NCI-H510A treated with DMSO at 0.1 percent for 48 hours (cell line): Measurements from ENCODE around the gene MRGPRX2.
A peak's percentile ranks its signal among the peaks of the same experiment; 100 is the strongest.

Experiments used
- DNase-seq: peaks from one replicate; lab custom pipeline; 2025; lab: John Stamatoyannopoulos, UW

Gene MRGPRX2

DNA sequence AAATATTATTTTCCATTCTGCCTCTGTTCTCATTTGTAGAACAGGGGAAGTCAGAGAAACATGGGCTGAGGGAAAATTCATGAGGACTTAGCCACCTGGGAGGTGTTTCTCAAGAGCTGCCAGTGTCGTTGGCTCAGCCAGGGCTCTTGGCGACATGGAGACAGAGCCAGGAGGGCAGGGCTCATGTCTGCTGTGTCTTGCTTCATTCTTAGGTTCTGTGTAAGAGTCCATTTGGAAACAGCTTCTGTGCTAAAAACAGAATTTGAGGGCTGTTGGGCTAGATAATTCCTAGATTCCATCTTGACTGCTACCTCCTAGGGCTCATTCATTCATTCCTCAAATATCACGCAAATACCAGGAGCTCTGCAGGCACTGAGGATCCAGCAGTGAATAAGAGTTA, 15.1 kb upstream of the MRGPRX2 start:
- no peak for DNase-seq

DNA sequence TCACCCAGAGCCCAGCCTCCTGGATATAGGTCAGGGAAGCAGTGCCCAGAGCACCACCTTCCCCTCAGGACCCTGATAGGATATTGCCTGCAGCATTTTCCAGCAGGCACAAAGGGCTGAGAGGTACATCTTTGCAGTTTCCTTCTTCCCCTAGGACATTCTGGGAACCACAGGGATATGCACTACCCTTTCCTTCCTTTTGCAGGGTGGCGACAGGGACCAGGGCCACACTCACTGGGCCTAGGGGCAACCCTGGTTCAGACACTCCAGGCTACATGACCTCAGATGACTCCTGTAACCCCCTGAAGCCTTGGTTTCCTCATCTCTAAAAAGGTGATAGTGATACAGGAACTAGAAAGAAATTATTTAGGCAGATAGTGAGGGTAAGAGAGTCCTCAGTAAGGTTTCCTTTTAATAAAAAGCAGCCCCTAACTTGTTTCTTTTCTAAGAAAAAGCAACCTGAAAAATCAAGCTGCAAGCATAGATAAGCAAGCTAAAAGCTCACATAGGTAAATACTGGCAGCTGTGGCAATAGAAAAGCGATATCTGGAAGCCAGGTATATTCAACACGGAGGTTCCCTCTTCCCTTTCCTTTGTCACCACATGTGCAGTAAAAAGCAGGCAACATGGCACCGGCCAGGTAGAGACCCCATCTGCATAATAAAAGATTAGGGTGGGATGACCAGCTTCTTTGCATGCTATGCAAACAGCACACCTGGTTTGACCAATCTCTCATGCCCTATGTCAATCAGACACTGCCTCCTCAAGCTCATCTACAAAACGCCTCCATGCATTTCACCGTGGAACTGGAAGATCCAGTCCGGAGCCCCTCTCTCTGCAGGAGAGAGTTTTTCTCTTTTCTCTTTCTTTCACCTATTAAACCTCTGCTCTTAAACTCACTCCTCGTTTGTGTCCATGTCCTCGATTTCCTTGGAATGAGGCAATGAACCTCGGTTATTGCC, 13.2 kb upstream of the MRGPRX2 start:
- DNase-seq = peak; percentile 23

DNA sequence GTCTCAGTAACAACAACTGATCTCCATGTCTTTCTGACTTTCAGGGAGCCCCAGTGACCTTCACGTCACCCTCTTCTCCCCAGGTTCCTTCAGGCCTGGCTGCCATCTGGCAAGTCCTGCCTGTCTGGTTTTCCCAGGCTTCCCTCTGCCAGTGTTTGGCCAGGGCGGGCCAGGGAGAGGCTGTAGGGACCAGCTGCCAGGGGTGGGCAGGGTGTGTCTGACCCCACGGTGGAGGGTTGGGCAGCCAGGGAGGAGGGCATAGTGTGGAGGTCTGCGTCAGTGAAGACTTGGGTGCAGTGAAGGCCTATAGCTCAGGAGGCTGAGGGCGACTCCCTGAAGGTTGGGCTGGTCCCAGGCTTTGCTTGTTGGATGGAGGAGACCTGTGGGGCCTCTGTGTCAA, 11.9 kb upstream of the MRGPRX2 start:
- no peak for DNase-seq

DNA sequence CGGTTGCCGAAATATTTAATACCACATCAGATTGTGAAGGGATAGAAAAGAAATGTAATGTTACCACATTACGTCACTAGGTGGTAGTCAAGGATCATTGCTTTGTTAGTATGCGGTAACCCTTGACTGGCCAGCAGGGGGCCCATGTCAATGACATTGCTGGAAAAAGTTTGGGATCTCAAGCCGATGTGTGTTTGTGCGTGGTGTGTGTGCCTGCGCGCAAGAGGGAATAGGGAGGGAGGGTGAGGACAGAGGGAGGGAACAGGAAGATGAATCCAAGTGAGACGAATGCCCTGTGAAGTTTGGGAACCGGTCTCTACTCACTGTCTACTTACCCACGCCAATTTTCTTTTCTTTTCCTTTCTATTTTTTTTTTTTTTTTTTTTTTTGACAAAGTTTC, 10.7 kb upstream of the MRGPRX2 start:
- peak; percentile 77 for DNase-seq

DNA sequence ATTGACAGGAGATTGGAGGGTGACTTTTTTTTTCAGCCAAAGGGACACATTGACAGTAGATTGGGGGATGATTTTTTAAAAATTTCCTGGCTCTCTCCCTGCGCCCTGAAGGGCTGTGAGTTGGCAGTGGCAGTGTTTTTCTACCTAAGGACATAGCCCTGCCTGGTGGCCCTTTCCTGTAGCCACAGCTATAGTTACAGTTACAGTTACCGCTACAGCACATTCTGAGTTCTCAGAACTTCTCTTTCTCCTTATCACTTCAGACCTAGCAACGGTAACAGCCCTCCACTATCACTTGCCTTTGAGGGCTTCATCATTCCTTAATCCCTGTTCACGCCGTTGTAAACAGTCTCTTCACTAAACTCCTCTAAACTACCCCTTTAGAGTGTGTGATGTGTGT, 684 bp downstream of the MRGPRX2 start:
- DNase-seq = no peak

DNA sequence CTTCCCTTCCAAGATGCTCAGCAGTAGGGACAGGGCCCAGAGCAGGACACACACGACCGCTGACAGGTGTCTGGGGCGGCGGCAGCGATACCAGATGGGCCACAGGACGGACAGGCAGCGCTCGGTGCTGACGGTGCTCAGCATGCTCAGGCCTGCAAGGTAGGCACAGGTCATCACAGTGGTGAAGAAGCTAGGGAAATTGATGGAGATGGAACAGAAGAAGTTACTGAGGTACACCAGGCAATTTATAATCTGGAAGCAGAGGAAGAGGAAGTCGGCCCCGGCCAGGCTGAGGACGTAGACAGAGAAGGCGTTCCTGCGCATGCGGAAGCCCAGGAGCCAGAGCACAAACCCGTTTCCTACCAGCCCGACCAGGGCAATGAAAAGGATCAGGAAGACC, 4.6 kb downstream of the MRGPRX2 start:
- no peak for DNase-seq

DNA sequence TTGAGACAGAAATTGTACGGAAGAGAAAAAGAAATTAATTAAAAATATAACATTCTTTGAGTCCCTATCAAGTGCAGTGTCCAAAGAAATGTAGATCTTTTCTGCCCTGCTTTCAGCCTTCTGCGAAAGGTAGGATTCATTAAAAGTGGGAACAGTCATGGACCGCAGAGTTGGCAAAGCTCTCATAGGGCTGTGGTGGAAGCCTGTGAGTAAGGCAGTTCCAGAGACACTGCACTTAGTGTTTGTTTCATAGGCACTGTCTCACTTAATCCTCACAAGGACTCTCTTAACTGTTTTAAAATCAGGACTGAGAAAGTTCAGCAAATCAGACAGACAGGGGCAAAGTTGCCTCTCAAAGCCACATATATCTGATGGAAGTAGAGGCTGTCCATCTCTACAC, 5.5 kb downstream of the MRGPRX2 start:
- DNase-seq = no peak

DNA sequence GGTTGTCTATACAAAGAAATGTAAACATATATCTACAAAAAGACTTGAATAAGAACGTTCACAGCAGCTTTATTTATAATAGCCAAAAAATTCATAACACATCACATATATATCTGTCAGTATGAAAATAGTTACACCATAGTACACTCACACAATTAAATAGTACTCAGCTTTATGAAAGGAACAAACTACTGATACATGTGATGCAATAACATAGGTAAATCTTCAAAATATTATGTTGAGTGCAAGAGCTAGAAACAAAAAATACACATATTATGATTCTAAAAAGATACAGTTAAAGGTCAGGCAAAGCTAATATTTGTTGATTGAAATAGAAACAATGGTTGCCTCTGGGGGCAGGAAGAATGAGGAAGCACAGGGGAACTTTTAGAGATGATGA, 6.6 kb downstream of the MRGPRX2 start:
- DNase-seq = no peak

DNA sequence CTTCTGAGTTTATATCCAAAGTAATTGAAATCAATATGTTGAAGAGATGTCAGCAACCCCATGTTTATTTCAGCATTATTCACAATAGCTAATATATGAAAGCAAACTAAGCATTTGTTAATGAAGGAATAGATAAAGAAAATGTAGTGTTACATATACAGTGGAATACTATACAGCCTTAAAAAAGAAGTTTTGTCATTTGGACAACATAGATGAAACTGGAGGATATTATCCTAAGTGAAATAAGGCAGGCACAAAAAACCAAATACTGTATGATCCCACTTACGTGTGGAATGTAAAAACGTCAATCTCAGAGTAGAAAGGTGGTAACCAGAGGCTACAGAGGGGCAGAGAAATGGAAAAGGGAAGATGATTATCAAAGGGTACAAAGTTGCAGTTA, 10.2 kb downstream of the MRGPRX2 start:
- no peak for DNase-seq

DNA sequence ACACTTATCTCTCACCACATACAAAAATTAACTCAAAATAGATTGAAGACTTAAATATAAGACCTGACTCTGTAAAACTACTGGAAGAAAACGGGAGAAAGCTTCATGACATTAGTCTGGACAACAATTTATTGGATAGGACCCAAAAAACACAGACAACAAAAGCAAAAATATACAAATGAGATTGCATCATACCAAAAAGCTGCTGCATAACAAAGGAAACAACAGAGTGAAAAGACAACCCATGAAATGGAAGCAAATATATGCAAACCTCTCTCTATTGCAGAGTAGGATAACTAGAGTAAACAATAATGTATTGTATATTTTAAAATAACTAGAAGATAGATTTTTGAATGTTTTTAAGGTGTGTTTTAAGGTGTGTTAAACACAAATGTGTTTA, 11.2 kb downstream of the MRGPRX2 start:
- DNase-seq = no peak

DNA sequence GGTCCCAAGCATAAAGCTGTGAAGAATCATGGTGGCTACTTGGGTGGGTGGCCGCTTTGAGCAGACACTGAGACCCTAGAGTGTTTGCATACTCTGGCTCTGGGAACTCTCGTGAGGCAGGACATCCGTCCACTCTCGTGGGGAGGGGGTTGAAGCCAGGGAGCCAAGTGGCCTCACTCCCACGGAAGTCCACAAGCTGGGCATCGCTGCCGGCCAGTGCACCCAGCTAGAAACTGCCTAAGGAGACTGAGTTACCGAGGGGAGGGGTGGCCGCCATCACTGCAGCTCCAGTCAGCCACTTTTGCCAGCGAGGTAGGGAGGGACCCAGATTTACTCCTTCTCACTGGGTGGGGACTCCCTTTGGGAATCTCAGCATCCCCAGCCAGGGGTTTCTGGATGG, 20.5 kb downstream of the MRGPRX2 start:
- DNase-seq = no peak

DNA sequence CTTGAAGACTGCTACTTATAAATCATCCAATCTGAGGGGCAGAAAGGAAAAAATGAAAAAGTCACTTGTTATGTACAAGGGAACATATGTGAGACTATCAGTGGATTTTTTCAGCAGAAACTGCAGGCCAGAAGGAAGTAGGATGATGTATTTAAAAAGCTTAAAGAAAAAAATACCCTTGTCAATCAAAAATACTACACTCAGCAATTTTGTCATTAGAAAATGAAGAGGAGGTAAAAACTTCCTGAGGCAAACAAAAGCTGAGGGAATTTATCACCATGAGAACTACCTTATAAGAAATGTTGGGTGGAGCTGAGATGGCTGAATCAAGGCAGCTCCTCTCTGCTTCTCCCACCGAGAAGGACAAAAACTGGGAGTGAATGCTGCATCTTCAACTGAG, 21.1 kb downstream of the MRGPRX2 start:
- no peak for DNase-seq

DNA sequence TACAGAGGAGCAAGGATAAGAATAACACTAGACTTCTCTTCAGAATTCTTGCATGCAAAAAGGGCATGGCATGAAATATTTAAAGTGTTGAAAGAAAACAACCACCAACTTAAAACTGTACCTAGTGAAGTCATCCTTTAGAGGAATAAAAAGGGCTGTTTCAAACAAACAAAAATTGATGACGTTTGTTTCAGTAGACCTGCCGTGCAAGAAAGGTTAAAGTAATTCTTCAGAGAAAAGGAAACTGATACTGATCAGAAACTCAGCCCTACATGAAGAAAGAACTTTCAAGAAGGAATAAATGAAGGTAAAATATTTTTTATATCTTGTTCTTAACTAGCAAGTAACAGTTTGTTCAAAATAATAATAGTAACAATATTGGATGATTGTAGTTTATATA, 27.5 kb downstream of the MRGPRX2 start:
- no peak for DNase-seq

DNA sequence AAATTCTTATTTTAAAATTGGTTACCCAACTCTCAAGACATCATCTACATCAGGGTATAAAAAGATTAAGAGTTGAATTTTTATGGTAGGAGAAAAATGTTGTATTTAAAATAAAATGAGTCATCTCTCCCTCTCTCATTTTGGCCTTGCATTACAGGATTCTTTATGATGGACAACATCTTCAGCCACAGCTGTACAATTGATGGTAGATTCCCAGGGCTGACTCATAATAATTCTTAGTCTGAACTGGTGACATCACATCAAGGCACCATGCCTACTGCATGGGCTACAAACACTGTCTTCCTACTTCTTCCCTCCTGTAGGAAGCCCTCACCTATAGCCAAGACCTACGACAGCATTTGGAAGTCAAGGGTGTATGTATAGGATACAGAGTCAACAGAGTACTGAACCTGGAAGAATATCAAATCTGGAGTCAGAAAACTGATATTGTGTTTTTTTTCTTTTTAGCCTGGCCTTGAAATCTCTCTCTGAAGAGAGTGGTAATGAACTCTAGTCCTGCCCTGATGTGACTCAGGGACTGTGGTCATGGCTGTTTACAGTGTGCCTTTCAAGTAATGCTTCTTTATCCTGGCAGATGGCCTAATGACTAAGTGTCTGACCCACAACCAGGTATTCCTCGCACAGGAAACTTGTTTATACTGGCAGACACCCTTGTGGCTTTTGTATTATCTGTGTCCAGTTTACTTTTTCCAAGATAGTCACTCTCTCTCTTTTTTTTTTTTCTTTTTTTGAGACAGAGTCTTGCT, 32.5 kb downstream of the MRGPRX2 start:
- DNase-seq = no peak

DNA sequence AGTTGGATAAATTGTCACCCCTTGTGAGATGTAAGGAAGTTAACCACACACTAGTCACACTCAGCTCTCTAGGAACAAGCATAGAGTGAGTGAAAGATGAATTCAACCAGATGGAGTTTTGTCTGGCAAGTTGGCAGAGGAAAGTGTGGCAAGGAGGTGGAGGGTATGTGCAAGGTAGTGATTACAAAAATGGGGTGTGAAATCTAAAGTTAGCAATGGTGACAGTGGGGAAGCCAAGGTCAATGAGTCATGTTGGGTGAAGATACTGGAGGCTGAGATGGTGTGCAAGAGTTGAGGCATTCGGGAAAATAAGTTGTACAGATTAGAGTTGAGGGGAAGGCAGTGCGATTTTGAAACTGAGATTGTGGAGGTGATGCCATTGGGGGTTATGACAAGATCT, 33.7 kb downstream of the MRGPRX2 start:
- no peak for DNase-seq

DNA sequence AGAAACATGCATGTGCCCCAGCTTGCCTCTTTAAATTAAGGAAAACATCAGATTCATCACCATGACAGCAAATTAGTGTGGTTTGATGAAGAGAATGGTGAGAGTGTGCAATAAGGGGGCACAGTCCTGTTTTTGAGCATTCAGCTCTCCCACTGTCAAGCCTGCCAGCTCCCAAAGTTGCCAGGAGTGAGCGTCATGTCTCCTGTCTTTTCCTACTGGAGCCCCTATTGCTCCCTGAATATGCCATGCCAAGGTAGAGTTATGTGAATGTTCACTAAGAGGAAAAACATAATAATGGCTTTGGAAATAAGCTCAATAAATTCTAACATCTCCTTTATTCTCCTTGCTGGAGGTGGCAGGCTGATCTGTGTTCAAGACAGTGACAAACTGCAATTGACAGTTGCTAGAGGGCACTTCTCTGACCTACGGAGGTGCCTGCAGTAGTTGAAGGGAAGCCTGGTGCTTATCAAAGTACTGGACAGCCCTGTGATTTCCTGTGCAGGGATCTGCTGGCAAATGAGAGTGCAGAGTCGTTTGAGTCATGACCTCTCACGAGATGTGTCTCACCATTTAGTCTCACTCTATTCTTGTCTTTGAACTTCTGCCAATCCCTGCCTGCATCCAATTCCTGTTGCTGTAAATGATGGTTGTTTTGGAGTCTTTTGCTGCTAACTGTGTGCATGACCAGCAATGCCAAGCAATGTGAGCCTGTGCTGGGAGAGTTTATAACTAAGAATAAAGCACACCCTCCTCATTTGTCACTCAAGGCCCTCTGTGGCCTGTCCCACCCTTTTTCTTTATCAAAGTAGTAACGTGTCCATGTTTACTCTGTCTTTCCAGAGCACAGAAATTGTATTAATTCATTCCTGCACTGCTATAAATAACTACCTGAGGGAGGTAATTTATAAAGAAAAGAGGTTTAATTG, 34.8 kb downstream of the MRGPRX2 start:
- no peak for DNase-seq

DNA sequence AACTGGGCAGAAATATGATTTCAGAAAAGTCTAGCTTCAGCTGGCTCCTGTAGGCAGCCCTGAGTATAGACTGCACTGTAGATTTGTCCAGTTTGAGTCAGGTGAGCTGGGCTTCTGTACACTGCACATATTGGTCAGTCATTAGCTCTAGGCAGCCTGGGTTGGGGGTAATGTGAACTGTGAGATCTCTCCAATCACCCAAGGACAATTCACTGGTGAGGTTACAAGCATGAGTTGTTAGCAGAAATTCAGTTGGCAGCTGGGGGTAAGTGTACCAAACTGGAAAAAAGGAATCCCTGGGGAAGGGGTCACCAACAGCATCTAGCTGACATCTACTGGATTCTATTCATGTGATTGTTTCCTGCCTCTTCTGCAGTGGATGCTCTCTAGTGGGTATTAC, 39.7 kb downstream of the MRGPRX2 start:
- no peak for DNase-seq

DNA sequence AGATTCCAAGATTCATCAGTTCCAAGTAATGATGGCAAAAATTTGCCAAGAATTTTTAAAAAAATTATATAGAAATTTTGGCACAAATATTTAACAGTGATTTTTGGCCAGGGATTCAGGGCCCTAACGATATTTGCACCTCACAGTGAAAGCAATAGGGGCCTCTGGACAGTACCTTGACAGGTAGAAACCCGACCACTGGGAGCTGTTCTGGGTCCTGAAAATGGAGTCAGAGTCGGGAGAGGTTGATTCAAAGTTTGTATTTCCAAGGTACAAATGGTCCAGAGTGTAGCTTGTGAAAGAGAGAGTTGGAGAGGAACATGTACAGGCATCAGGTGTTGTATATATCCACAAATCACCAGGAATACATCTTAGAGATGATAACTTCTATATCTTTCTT, 41.6 kb downstream of the MRGPRX2 start:
- no peak for DNase-seq

DNA sequence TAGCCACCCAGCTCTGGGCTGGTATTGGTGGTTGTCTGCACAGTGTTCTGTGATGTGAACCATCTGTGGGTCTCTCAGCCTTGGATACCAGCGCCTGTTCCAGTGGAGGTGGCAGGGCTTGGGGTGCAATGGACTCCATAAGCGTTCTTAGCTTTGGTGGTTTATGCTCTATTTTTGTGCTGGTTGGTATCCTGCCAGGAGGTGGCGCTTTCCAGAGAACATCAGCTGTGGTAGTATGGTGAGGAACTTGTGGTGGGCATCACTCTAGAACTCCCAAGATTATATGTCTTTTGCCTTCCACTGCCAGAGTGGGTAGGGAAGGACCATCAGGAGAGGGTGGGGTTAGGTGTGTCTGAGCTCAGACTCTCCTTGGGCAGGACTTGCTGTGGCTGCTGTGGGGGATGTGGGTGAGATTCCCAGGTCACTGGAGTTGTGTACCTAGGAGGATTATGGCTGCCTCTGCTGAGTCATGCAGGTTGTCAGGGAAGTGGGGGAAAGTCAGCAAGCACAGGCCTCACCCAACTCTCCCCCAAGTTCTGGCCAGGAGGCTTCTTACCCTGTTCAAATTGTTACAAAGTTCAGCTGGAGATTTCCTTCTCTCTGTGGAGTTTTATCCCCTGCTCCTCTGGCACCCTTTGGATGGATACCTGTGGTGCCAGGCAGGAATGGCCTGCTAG, 47.2 kb downstream of the MRGPRX2 start:
- no peak for DNase-seq

DNA sequence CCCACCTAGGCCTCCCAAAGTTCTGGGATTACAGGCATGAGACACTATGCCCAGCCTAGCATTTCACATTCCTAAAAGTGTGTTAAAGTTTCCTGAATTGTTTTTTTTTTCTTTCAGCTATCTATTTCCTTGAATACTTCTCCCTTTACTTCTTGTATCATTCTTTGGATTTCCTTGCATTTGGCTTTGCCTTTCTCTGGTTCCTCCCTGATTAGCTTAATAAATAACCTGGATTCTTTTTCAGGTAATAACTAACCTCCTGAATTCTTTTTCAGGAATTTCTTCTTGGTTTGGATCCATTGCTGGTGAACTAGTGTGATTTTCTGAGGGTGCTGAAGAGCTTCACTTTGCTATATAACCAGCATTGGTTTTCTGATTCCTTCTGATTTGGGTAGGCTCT, 47.9 kb downstream of the MRGPRX2 start:
- DNase-seq = no peak
